Ovary (tissue), 3 donors: ENCODE results near the gene ZNF175.

ENCODE experiments used
- CTCF ChIP-seq, 3 donors: fragments of 450-650 bp in 2 of 3; fragments of 200-600 bp in 1 of 3; IDR thresholded peaks; one replicate each; pipeline versions ENCODE4 v1.5.1 to v1.8.0; 2016 to 2022; ENCODE audit warnings: antibody characterized with exemption in 3 of 3, mild to moderate bottlenecking in 1 of 3
- EP300 ChIP-seq: sonication (generic); formaldehyde crosslinking; IDR thresholded peaks from one replicate; pipeline ENCODE4 v1.6.1; 2017; ENCODE audit warnings: antibody characterized with exemption
- POLR2A ChIP-seq: fragments of 450-650 bp; IDR thresholded peaks from one replicate; pipeline ENCODE4 v1.6.1; 2017; ENCODE audit warnings: antibody characterized with exemption, mild to moderate bottlenecking, moderate library complexity
- donor health status: DM: no; HTN: no; CAD: no.

GRCh38 chr19:51602189-51602854 lies 31.2 kb downstream of the ZNF175 start:
- TF ChIP-seq CTCF (IDR thresholded peaks at IDR 0.05) (no peak), EP300 (no peak), POLR2A (no peak)
